Measurements from ENCODE around the gene PTPRA.
"Not testable (repeated sequence)": the region's sequence is repeated elsewhere in the genome, so short reads cannot be mapped to it uniquely, and the experiment has no call there.

The PTPRA gene

GRCh38 chr20:3040086-3040485 is 166.8 kb downstream of the PTPRA start:
- DNase-seq (ENCODE audit: low read depth in 3 of 3, low spot score in 1 of 3), result no peak

- no peak for DNase-seq (ENCODE audit: low read depth in 3 of 3, low spot score in 1 of 3)
Observed at GRCh38 chr20:3041854-3042409, 168.7 kb downstream of the PTPRA start.

DNA sequence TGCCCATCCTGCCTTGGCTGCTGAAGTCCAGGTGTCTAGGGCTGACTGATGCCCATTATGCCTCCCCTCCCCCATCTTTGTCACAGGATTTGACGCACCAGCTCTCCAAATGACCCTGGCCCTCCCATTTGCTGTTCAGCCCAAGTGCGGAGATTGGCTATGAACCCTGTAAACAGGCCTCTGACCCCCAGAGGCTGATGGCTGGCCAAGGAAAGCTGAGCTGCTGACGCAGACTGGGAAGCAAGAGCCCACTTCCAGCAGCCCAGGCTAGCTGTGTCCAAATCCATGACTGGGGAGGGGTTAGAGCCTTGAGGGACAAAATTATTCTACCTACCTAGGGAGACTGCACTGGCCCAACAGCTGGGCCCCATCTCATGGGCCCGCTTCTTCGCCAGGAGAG is 169.3 kb downstream of the PTPRA start:
- no peak for DNase-seq (ENCODE audit: low read depth in 3 of 3, low spot score in 1 of 3)

DNA sequence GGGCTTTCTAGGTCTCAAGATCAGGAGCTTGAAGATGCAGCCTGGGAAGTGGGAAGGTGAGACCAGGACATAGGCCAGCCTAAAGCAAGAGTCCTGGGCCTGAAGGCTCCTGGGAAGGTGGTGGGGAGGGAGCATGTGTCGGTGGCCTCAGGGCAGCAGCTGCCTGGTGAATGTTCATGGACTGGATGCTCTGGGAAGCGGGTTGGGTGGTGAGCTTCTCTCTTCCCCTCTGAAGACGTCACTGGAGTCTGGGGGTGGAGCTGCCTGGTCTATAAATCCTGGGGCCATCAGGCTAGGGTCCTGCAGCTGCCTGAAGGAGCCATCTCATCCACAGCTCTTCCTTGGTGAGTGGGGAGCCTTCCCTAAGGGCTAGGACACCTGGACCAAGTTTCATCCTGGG is 170.0 kb downstream of the PTPRA start, which contains the start of gene GNRH2:
GNRH2 (plus strand) TSS at position 301 of the 400 bp plus-strand sequence. CDS start 793 bp downstream, outside the sequence.
- no peak for DNase-seq (ENCODE audit: low read depth in 3 of 3, low spot score in 1 of 3)

DNA sequence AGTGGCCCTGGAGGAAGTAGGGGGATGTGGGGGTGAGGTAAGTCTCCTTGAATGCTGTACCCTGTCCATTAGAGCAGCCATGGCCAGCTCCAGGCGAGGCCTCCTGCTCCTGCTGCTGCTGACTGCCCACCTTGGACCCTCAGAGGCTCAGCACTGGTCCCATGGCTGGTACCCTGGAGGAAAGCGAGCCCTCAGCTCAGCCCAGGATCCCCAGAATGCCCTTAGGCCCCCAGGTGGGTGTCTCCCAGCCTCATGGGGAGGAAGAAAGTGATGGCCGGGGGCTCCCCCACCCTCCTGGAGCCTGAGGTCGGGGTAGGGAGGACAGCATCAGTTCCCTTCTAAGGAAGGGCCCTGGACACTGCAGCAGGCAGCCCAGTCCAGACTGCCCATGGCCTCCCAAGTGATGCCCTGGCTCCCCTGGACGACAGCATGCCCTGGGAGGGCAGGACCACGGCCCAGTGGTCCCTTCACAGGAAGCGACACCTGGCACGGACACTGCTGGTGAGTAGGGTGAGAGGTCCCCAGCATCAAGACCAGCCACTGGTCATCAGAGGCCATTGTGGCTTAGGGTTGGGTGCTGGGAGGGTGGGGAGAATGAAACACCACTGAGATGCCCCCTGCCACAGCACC is 171.2 kb downstream of the PTPRA start:
- DNase-seq (ENCODE audit: low read depth in 3 of 3, low spot score in 1 of 3), result no peak

DNA sequence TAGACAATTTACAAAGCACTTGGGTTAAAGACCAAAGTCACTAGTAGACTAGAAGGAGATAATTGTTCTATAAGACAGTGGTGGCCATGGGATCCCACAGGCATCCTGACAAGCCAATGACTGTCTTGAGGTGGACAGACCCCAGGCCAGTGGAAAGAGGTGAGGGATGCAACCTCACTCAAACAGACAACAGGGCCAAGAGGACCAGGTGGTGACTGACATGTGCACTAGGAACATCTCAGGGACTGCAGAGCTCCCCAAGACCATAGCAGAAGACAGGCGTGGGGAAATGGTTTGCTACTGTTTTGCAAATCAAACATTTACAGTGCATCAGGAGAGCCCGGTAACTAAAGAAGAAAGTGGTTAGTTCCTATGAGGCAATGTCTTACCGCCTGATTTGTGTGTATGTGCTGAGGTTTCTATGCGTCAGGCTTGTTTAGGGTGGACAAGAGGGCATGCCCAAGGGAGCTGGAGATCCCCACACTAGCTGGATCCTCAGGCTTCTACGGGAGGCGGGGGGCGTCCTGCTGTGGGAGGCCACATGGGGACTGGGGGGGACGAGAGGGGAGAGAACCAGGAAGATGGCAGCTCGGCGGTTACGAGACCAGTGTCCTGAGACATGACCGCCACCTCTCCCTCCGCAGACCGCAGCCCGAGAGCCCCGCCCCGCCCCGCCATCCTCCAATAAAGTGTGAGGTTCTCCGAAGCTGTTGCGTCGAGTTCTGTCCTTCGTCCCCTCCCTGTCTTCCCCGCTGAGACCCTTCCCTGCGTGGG is 171.9 kb downstream of the PTPRA start:
- no peak for DNase-seq (ENCODE audit: low read depth in 3 of 3, low spot score in 1 of 3)

GRCh38 chr20:3045816-3046676 is 172.8 kb downstream of the PTPRA start, which contains the start of gene MRPS26:
Gene MRPS26 (plus strand): TSS chr20:3046052. CDS start chr20:3046069, 17 bp downstream.
- peak; percentile 21 to 71 (median 49) for DNase-seq (ENCODE audit: low read depth in 3 of 3, low spot score in 1 of 3)

- no peak for DNase-seq (ENCODE audit: low read depth in 3 of 3, low spot score in 1 of 3)
Observed at GRCh38 chr20:3046677-3047462, 173.6 kb downstream of the PTPRA start.

- no peak for DNase-seq (ENCODE audit: low read depth in 3 of 3, low spot score in 1 of 3)
Observed at GRCh38 chr20:3047486-3048419, 174.5 kb downstream of the PTPRA start.

- no peak for DNase-seq (ENCODE audit: low read depth in 3 of 3, low spot score in 1 of 3)
Observed at GRCh38 chr20:3051385-3052019, 178.2 kb downstream of the PTPRA start.

DNA sequence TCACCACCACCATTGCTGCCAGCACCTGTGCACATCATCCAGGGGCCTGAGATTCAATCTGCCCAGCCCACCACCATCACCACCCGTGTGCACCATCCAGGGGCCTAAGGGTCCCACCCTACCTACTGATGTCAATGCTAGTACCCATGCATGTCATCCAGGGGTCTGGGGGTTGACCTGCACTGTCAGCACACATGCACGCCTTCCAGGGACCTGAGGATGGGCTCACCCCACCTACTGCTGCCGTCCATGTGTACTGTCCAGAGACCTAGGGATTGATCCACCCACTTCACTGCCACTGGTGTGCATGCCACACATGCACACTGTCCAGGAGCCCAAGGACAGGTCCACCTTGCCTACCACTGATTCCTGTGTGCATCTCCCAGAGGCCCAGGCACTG is 186.2 kb downstream of the PTPRA start:
- no peak for DNase-seq (ENCODE audit: low read depth in 3 of 3, low spot score in 1 of 3)

DNA sequence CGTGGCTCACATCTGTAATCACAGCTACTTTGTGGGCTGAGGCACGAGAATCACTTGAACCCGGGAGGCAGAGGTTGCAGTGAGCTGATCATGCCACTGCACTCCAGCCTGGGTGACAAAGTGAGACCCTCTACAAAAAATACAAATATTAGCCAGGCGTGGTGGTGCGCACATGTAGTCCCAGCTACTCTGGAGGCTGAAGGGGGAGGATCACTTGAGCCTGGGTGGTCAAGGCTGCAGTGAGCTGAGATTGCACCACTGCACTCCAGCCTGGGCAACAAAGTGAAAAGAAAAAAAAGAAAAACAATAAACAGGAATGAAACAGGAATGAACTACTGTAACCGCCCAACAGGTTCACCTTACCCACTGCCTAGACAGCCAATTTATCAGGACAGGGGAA is 190.8 kb downstream of the PTPRA start:
- not testable (repeated sequence) for DNase-seq (ENCODE audit: low read depth in 3 of 3, low spot score in 1 of 3)

GRCh38 chr20:3067139-3068014 is 194.1 kb downstream of the PTPRA start:
- DNase-seq (ENCODE audit: low read depth in 3 of 3, low spot score in 1 of 3), result no peak

GRCh38 chr20:3068075-3068474 is 194.8 kb downstream of the PTPRA start:
- DNase-seq (ENCODE audit: low read depth in 3 of 3, low spot score in 1 of 3), result no peak

- no peak for DNase-seq (ENCODE audit: low read depth in 3 of 3, low spot score in 1 of 3)
Observed at GRCh38 chr20:3068986-3069900, 196.0 kb downstream of the PTPRA start.

- no peak for DNase-seq (ENCODE audit: low read depth in 3 of 3, low spot score in 1 of 3)
Observed at GRCh38 chr20:3070725-3071124, 197.4 kb downstream of the PTPRA start.

DNA sequence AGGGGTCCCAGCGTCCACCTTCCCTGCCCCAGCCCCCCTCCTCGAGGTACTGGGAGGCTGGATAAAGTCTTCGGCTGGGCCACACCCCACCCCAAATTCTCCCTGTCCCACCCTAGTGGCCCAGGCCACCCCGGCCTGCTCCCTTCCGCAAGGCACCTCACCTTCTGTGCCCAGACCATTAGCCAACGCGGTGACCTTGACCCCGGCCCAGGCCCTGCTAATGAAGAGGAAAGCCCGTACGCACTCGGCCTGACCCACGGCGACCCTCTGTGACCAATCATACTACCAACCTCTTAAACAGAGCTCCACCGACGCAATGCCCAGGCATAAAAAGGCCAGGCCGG is 198.0 kb downstream of the PTPRA start:
- no peak for DNase-seq (ENCODE audit: low read depth in 3 of 3, low spot score in 1 of 3)
